ENCODE results near the gene GRIA1. TPM values are rescaled to one million over a fixed set of nuclear protein-coding genes. Genes with fewer than 3 reads are reported as not detected.

Gene GRIA1
- total RNA-seq, 4 donors from 2014 or later = 0.63 to 1.2 (median 0.93) TPM

DNA sequence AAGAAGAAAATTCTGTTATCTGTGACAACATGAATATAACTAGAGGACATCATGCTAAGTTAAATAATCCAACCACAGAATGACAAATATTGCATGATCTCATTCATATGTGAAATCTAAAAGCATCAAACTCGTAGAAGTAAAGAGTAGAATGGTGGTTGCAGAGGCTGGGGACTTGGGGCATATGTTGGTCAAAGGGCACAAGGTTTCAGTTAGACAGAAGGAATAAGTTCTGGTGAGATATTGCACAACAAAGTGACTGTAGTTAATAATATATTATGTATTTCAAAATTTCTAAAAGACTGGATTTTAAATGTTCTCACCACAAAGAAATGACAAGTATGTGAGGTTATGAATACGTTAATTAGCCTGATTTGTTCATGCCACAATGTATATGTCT, 24.8 kb downstream of the GRIA1 start:
- peak; percentile 7 for DNase-seq (ENCODE audit: extremely low spot score)
- intact Hi-C loops (cut with DNase I) = no loop called here
- no peaks in the 10 kb centered on the region for H3K36me3 ChIP-seq
- WGBS = 86% methylated on average over 2 of the region's 2 CpGs
- TF ChIP-seq POLR2A (IDR thresholded peaks at IDR 0.05; ENCODE audit: low read depth) (no peak), POLR2AphosphoS5 (IDR thresholded peaks at IDR 0.05) (no peak), EP300 (IDR thresholded peaks at IDR 0.05) (no peak)
- TF ChIP-seq, protein P1, sequence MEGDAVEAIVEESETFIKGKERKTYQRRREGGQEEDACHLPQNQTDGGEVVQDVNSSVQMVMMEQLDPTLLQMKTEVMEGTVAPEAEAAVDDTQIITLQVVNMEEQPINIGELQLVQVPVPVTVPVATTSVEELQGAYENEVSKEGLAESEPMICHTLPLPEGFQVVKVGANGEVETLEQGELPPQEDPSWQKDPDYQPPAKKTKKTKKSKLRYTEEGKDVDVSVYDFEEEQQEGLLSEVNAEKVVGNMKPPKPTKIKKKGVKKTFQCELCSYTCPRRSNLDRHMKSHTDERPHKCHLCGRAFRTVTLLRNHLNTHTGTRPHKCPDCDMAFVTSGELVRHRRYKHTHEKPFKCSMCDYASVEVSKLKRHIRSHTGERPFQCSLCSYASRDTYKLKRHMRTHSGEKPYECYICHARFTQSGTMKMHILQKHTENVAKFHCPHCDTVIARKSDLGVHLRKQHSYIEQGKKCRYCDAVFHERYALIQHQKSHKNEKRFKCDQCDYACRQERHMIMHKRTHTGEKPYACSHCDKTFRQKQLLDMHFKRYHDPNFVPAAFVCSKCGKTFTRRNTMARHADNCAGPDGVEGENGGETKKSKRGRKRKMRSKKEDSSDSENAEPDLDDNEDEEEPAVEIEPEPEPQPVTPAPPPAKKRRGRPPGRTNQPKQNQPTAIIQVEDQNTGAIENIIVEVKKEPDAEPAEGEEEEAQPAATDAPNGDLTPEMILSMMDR (IDR thresholded peaks at IDR 0.05) = no peak
- no peak overlapping the region for H3K4me3 ChIP-seq
- no peak overlapping the region for H3K27ac ChIP-seq (replicated peaks in 1 of 4)
- H3K9me3 ChIP-seq = peaks cover 0 to 5% (median 0%) of the 10 kb centered on the region in 4 donors
- H3K27me3 ChIP-seq = no peaks in the 10 kb centered on the region
- no peaks in the 10 kb centered on the region for H3K4me1 ChIP-seq

DNA sequence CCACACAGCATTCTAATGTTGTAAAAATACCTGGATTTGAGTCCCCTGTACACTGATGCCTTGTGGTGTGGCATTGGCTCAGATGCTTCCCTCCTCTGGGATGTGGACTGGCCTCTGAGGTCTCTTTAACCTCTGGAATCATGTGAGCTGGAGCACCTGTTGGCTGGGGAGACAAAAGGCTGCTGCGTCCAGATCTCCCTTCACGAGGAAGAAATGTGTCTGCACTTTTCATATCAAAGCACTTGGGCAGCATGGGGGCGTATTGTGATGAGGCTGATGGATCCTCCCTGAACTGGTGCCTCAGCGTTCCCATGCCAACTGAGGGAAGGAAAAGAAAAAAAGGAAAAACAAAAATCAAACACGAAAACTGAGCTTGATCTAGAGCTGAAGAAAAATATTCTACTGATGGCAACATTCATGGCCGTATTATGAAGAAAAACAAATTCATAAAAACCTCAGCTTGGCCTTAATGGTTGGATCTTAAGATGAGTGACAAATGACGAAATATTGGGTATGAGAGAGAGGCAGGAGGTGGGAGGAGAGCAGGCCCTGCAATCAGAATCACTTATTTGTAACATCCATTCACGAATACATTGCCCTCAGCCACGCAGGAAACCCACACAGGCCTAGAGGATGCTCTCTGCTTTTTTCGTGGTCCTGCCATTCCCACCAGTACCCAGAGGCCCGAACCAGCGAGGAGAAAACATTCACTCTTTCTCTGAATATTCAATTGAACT, 26.2 kb downstream of the GRIA1 start:
- Histone ChIP-seq H3K4me3 (no peak overlapping the region), H3K9me3 (peaks cover 0 to 5% (median 0%) of the 10 kb centered on the region in 4 donors), H3K27ac (replicated peaks in 1 of 4) (no peak overlapping the region), H3K4me1 (peaks cover 0 to 4% (median 0%) of the 10 kb centered on the region in 4 donors), H3K36me3 (no peaks in the 10 kb centered on the region), H3K27me3 (no peaks in the 10 kb centered on the region)
- TF ChIP-seq EP300 (IDR thresholded peaks at IDR 0.05) (no peak), POLR2AphosphoS5 (IDR thresholded peaks at IDR 0.05) (no peak), POLR2A (IDR thresholded peaks at IDR 0.05; ENCODE audit: low read depth) (no peak)
- TF ChIP-seq, protein P1 (IDR thresholded peaks at IDR 0.05) = no peak
- peak; percentile 60 for DNase-seq (ENCODE audit: extremely low spot score)
- 72% methylated on average over 12 of the region's 12 CpGs for WGBS
- intact Hi-C loops (cut with DNase I) = no loop called here

DNA sequence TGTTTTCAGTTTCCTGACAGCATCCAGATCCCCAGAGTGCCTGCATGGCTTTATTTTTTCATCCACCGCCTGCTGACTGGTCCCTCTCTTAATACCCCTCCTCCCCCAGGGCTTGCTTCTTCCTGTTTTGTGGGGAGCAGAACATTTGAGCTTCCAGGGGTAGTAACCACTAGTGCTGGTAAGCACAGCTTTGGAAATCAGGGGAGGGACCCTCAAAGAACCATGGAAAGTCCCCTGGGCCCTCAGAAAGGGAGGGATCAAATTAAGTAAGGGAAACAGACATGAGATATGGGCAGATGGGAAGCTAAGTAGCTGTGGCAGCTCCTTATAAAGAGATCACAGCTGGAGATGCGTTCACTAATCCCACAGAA, 26.8 kb downstream of the GRIA1 start:
- intact Hi-C loops (cut with DNase I) = no loop called here
- Histone ChIP-seq H3K27me3 (no peaks in the 10 kb centered on the region), H3K9me3 (peaks cover 0 to 5% (median 0%) of the 10 kb centered on the region in 4 donors), H3K36me3 (no peaks in the 10 kb centered on the region), H3K4me1 (peaks cover 0 to 4% (median 0%) of the 10 kb centered on the region in 4 donors), H3K4me3 (no peak overlapping the region), H3K27ac (replicated peaks in 1 of 4) (no peak overlapping the region)
- 81% methylated on average over 2 of the region's 2 CpGs for WGBS
- DNase-seq (ENCODE audit: extremely low spot score) = peak; percentile 53
- TF ChIP-seq EP300 (IDR thresholded peaks at IDR 0.05) = no peak
- TF ChIP-seq, protein P1 (IDR thresholded peaks at IDR 0.05) = no peak
- no peak for TF ChIP-seq POLR2A (IDR thresholded peaks at IDR 0.05; ENCODE audit: low read depth)
- no peak for TF ChIP-seq POLR2AphosphoS5 (IDR thresholded peaks at IDR 0.05)

DNA sequence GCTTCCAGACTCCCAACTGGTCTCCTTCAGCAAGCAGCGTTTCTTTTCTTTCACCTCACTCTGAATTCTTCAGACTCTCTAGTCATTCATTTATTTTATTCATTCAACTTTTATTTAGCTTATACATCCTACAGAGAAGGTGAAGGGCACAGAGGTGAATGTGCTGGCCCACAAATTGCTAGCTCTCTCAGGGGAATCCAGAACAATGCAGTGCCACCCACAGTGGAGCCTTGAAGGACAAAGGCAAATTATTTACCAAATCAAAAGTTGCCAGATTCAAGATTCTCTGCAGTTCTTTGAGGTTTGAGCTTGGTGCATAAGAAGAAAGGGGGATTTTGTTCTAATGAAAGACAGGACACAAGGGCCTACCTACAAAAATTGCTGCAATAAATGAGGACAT, 29.7 kb downstream of the GRIA1 start:
- TF ChIP-seq POLR2A (IDR thresholded peaks at IDR 0.05; ENCODE audit: low read depth) (no peak), EP300 (IDR thresholded peaks at IDR 0.05) (no peak), POLR2AphosphoS5 (IDR thresholded peaks at IDR 0.05) (no peak)
- TF ChIP-seq, protein P1 (IDR thresholded peaks at IDR 0.05) = no peak
- Histone ChIP-seq H3K9me3 (no peaks in the 10 kb centered on the region), H3K36me3 (no peaks in the 10 kb centered on the region), H3K4me3 (no peak overlapping the region), H3K4me1 (peaks cover 0 to 23% (median 20%) of the 10 kb centered on the region in 4 donors), H3K27ac (replicated peaks in 1 of 4) (no peak overlapping the region), H3K27me3 (no peaks in the 10 kb centered on the region)
- 88% methylated on average over 1 of the region's 1 CpG for WGBS
- DNase-seq (ENCODE audit: extremely low spot score) = peak; percentile 17
- intact Hi-C loops (cut with DNase I) = no loop called here
